GM21717 (cell line): Measurements from ENCODE around the gene ISOC2.
"Not testable (repeated sequence)": the region's sequence is repeated elsewhere in the genome, so short reads cannot be mapped to it uniquely, and the experiment has no call there.

Experiments
- ATAC-seq: cut with Tn5 transposase; IDR thresholded peaks from one replicate; pipeline ENCODE4 v1.9.1; 2021; ENCODE audit warnings: mild to moderate bottlenecking, moderate library complexity; ENCODE audit not compliant: unreplicated experiment

The ISOC2 gene

GRCh38 chr19:55460670-55461258, 678 bp downstream of the ISOC2 start:
- ATAC-seq = no peak

DNA sequence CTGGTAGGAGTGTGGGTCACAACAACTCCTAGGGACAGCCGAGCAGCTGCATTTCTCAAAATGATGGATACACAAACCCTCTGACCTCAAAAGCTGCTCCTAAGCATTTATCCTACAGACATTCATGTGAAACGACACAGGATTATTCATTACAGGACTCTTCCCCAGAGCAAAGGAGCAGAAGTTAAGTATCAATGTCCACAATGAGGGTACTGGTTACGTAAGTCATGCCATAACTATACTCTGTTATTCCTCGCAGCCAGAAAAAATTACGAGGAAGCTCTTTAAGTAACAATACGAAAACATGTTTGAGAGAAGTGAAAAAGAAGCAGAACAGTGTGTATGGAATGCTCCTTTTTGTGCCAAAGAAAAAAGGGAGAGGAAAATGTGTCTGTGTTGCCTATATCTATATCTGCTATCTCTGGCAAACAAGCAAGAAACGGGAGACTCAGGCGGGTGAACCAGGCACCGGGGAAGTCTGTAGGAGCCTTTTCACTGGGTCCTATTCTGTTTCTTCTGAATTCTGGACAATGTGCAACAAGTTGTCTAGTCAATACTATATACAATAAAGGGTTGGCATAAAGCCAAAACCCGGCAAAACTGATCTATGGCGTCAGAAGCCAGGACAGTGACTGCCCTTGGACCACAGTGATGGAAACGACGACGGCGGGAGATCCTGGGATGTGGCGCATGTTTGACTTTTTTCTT, 1.3 kb downstream of the ISOC2 start:
- ATAC-seq = no peak

DNA sequence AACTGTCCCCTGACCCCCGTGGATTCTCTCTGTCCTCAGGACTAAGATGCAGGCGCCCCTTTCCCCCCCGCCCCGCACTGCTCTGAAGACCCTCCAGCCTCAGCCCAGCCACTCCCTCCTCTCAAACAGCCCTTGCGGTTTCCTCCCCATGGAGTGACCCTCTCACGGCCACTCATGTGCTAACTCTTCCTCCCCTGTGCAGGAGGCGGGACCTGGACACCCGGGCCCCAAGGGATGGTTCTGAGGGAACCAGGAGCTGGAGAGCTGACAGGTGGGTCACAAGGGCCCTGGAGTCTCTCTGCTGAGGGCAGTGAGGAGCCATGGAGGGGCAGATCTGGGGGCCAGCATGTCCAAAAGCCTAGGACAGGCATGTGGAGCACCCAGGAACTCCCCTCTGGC, 1.9 kb downstream of the ISOC2 start:
- no peak for ATAC-seq

DNA sequence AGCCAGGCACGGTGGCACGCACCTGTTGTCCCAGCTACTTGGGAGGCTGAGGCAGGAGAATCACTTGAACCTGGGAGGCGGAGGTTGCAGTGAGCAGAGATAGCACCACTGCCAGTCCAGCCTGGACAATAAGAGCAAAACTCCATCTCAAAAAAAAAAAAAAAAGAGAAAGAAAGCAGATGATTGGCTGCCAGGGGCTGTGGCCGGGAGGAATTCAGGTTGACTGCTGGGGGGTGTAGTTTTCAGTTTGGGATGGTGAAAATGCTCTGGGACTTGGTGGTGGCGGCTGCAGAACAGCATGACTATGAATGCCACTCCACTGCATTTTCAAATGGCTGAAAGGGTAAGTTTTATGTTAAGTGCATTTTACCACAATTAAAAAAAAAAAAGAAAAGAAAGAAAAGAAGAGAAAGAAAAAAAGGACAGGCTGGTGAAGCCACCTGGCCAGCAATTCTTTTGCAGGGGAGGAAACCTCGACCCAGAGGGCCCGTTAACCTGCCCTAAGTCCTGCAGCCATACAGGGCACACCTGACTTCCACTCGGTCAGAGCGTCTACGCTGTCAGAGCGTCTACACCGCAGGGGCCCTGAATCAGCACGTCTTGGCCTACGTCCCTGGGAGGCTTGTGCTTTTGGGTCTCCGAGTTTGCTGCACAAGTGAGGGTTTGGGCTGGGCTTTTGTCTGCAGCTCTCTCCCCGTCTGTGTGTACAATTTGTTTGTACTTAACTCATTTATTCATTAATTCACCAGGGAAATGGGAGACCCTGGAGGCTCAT, 3.6 kb downstream of the ISOC2 start:
- ATAC-seq = no peak

- no peak for ATAC-seq
These were observed 5.1 kb downstream of the ISOC2 start for GRCh38 chr19:55456347-55456746.

- no peak for ATAC-seq
These were observed 5.7 kb downstream of the ISOC2 start for GRCh38 chr19:55455576-55456235.

DNA sequence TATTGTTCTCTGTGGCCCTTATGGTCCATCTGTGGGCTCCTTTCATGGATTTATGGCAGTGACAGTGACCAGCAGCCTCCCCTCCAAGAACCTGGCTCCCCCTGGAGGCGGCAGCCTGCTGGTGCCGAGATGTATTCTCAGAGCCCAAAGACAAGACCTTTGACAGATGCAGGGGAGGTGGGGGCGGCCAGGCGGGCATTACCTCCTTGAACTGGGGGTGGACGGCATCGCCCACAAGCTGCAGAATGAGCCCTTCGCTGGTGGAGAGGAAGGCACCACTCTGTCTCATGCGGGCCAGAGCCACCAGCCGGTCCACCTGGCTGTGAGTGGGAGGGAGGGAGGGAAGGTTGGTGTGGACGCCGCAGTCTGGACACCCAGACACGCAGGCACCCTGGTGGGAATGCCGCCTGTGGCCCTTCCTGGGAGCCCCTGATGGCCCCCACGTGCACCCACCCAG, 6.6 kb downstream of the ISOC2 start:
- ATAC-seq = no peak

DNA sequence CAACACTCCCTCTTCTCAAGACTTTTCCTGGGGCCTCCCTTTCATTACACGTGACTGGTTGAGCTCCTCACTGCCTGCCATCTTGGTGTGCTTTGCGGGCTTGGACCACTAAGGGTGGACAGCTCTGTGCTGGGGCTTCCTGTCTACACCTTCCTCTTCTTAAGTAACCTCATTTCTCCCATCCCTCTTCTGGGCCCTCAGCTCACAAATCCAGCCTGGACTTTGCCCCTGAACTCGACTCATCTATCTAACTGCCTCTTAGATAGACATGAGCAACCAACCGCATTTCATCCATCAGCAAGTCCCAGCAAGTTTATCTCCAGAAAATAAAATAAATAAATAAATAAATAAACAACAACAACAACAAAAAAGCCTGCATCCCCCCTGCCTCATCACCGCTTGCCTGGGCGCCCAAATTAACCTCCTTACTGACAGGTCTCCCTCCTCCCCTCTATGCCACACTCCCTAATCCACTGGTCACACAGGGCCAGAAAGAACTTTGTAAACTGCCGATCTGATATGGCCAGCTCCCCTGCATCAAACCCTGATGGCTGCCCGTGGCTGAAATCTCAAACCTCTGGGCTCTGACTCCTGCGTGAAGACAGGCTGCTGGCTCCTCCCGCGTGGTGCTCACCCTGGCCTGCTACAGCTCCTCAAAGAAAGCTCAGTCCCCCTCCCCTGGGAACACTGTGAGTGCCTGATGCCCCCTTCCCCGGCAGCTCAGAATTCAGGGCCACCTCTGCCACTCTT, 7.8 kb downstream of the ISOC2 start:
- no peak for ATAC-seq

DNA sequence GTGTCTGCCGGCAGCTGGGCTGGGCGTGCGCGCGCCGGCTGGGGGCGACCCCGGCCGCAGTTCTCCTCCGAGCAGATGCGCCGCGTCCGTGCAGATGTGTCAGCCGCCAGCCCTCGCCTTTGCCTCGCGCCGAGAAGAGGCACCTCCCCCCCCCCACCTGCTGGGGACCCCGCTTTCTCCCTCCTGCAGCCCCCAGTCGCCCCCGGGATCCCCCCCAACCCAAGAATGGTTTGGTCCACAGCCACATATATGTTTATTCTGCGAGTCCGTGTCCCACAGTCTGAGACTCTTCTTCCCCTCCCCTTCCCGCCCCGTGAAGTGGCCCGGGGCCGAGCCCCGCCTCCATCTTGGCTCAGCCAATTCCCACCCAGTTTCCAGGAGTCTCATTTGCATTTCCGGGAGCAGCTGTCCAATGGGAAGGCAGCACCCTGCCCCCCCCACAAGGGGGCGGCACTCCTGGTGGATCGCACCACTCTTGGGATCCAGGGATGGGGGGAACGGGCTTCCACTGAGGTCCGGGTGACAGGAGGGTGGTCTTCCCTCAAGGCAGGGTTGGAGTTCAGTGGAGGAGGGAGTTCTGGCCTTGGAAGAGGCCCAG, 8.6 kb downstream of the ISOC2 start:
- no peak for ATAC-seq

DNA sequence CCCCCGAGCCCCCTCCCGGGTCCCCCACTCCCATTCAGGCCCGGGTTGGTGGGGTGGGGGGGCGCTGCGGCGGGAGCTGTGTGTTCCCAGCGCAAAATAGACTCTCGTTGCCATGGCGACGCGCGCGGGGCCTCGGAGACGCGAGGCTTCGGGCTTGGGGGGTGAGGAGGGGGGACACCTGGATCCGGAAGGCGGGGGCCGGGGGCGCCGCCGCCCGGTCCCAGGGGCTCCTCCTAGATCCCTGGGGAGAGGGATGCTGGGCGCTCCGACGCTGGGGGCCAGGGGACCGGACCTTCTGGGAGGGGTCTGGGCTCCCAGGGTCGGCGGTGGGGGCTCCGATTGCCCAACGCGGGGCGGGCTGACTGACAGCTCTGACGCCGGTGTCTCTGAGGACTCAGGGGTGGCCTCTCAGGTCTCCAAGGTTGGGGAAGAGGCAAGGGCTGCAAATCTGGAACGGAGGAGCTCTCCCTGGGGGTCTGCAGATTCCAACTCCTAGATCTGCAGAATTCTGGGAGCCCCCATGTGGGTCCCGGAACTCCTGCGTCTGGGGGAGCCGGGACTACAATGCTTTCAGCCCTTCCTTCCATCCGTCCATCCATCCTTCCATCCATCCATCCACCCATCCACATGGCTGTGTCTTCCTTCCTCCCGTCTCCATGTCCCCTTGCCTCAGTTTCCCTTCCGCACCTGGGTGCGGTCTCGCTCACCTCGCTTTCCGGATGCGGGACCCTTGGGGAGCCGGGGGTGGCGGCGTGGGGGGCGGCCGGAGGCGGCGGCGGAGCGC, 9.3 kb downstream of the ISOC2 start:
- ATAC-seq = no peak

DNA sequence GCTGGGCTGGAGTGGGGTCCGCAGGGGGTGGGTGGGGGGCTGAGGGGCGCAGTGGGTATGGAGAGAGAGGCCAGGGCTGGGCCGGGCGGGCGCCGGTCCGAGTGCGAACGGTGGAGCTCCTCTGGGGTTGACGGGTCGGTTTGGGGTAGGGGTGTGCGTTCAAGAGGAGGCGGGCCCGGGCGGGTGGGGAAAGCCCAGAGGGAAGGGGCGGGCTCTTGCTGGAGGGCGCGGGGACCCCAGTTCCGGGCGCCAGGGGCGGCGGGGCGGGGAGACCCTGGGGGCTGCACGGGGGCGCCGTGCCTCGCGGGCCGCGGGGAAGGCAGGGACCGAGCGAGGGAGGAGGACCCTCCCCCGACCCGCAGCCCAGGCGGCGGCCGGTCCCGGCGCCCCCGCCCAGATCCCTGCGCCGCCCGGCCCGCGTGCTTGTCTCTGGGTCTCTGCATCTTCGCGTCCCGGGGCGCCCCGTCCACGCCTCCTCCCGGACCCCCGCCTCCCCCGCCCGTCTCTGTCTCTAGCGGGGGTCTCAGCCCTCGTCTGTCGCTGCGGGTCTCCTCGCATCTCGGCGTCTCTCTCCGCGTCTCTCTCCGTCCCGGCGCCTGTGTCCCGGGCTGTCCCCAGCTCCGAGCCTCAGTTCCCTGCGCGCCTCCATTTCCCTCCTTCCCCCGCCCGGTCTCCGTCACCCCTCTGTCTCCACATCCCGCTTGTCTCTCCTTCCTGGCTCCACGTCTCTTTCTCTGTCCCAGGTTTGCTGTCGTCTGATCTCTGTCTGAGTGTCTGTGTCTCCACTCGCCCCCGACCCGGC, 10.1 kb downstream of the ISOC2 start:
- ATAC-seq = no peak

DNA sequence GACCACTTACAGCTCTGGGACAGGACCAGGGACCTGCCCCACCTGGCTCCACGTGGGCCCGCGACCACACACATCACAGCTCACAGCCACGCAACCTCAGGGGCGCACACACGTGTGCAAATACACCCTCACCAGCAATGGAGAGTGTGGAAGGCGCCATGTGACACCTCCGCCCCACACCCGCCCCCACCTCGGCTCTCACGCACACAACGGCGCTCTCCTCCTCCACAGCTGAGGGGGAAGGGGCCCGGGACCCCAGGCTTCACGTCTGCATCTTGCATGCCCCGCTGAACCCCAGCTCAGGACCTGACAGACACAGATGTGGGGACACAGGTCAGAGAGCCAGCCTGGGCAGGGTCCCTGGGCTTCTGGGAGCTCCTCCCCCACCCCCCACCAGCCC, 12.0 kb downstream of the ISOC2 start:
- ATAC-seq = no peak

DNA sequence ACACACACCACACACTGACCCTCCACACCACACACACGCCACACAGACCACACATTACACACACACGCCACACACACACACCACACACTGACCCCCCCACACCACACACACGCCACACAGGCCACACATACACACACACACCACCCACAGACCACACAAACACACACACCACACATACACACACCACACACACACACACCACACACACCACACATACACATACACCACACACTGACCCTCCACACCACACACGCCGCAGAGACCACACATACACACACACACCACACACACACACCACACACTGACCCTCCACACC, 13.3 kb downstream of the ISOC2 start:
- ATAC-seq = not testable (repeated sequence)

DNA sequence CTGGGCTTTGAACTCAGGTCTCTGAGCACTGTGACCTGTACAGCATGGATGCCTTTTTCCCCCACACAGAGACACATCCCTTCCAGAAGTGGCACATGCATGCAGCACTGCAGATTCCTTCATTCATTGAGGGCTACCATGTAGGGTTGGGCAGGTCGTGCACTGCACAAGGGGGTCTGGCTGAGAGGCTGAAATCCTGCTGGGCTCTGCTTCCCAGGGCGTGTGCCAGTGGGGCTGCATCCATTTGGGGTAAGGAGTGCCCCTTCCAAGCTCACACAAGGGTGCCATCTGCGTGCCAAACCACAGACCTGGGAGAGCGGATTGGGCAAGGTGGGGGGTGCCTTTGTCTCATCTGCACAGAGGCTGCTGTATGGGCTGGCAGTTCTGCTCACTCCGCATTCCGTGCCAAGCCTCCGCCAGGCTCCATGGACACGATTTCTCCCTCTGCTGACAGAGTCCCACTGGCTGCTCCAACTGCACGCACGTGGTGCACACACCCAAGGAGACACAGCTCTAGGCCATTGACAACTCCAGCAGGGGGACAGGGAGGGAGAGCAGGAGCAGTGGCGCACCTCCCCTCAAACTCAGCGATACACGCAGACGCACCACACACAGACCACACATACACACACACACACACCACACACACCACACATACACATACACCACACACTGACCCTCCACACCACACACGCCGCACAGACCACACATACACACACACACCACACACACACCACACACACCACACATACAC, 13.8 kb downstream of the ISOC2 start:
- no peak for ATAC-seq

GRCh38 chr19:55446060-55446459, 15.4 kb downstream of the ISOC2 start:
- ATAC-seq = no peak

GRCh38 chr19:55444646-55445045, 16.8 kb downstream of the ISOC2 start:
- ATAC-seq = no peak

DNA sequence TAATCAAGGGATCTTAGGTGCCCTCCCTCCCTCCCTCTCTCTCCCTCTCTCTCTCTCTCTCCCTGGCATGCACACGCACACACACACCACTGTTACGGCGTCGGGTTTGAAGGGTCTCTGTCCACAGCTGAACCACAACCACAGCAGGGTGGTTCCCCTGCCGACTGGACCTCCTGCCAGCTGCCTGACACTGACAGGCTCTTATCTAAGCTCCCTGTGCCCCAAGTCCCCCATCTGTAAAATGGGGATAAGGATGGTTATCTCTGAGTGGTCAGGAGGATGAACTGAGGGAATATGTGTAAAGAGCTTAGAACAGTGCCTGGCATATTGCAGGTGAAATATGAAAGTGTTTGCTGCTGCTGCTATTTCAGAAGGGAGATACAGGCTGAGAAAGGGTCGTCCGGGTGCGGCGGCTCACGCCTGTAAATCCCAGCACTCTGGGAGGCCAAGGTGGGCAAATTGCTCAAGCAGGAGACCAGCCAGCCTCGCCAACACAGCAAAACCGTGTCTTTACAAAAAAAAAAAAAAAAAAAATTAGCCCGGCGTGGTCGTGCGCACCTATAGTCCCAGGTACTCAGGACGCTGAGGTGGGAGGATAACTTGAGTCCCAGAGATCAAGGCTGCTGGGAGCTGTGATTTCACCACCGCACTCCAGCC, 17.5 kb downstream of the ISOC2 start:
- ATAC-seq = no peak
